Calu3 (cell line): Measurements from ENCODE around the gene POLR3A. TPM values are rescaled to one million over a fixed set of nuclear protein-coding genes. Genes with fewer than 3 reads are reported as not detected.

Experiments used
- BruUV-seq: library from RNA; stranded (reverse); fragments of 400-500 nt; replicated peaks from 2 replicates; lab custom pipeline; 2021; lab: Mats Ljungman, UMichigan
- CTCF ChIA-PET: fragments of 300-600 bp; sonication (Branson Sonifier 250); formaldehyde crosslinking; loops from one replicate; lab custom pipeline; 2022; ENCODE audit warnings: antibody characterized with exemption; lab: Charles Lee
- DNase-seq: peaks from one replicate; pipeline ENCODE4 v3.0.0; 2022
- H3K27ac Mint-ChIP-seq: one replicate; pipeline ENCODE4 v1.8.0; 2022; ENCODE audit warnings: mixed read lengths; ENCODE audit not compliant: unreplicated experiment
- H3K27me3 Mint-ChIP-seq: one replicate; pipeline ENCODE4 v1.8.0; 2022; ENCODE audit warnings: mixed read lengths; ENCODE audit not compliant: unreplicated experiment
- H3K36me3 Mint-ChIP-seq: one replicate; pipeline ENCODE4 v1.8.0; 2022; ENCODE audit warnings: mild to moderate bottlenecking, moderate library complexity, mixed read lengths; ENCODE audit not compliant: insufficient read depth, unreplicated experiment
- H3K4me1 Mint-ChIP-seq: one replicate; pipeline ENCODE4 v1.8.0; 2022; ENCODE audit warnings: mild to moderate bottlenecking, low read depth, mixed read lengths; ENCODE audit not compliant: unreplicated experiment
- H3K4me3 Mint-ChIP-seq: one replicate; pipeline ENCODE4 v1.8.0; 2022; ENCODE audit warnings: mild to moderate bottlenecking, low read depth, moderate library complexity, mixed read lengths; ENCODE audit not compliant: unreplicated experiment
- H3K9me3 Mint-ChIP-seq: one replicate; pipeline ENCODE4 v1.8.0; 2022; ENCODE audit warnings: low read depth, mixed read lengths; ENCODE audit not compliant: unreplicated experiment
- CTCF ChIP-seq: fragments of 200-600 bp; IDR thresholded peaks from one replicate; pipeline ENCODE4 v1.8.0; 2022; ENCODE audit warnings: antibody characterized with exemption; ENCODE audit not compliant: unreplicated experiment
- intact Hi-C: fragments of 100-400 bp; cut with micrococcal nuclease; formaldehyde crosslinking; loops from one replicate; pipeline ENCODE4 v1.10.0; 2022; ENCODE audit not compliant: unreplicated experiment
- total RNA-seq: library from RNA; stranded (reverse); gene quantifications from 2 replicates; pipeline ENCODE4 v1.2.3, GENCODE V29; 2022

POLR3A gene
- total RNA-seq, 1 experiment from 2014 or later: 26.6 TPM

GRCh38 chr10:78045237-78045636 is 15.9 kb upstream of the POLR3A start:
- H3K9me3 Mint-ChIP-seq: no peaks in the 10 kb centered on the region
- H3K4me3 Mint-ChIP-seq: no peak overlapping the region
- TF ChIP-seq CTCF: no peak
- CTCF ChIA-PET: no interaction called here
- H3K27me3 Mint-ChIP-seq: no peaks in the 10 kb centered on the region
- no TSS peak for BruUV-seq
- no peak for DNase-seq
- peaks cover 51% of the 10 kb centered on the region for H3K36me3 Mint-ChIP-seq
- no peak overlapping the region for H3K27ac Mint-ChIP-seq
- intact Hi-C loops: loop anchor here (10.0 kb wide), 2 partner anchors 360 to 480 kb away; no protein-coding TSS in a partner anchor
- peaks cover 11% of the 10 kb centered on the region for H3K4me1 Mint-ChIP-seq

- Mint-ChIP-seq H3K27ac (peak overlapping the region; percentile 51), H3K4me1 (peaks cover 11% of the 10 kb centered on the region), H3K9me3 (no peaks in the 10 kb centered on the region), H3K27me3 (no peaks in the 10 kb centered on the region), H3K36me3 (peaks cover 56% of the 10 kb centered on the region), H3K4me3 (no peak overlapping the region)
- intact Hi-C loops: loop anchor here (10.0 kb wide), 2 partner anchors 360 to 480 kb away; no protein-coding TSS in a partner anchor
- CTCF ChIA-PET: no interaction called here
- TF ChIP-seq CTCF: no peak
- BruUV-seq: no TSS peak
- no peak for DNase-seq
Observed at GRCh38 chr10:78044699-78045098, 15.4 kb upstream of the POLR3A start.

- no TSS peak for BruUV-seq
- intact Hi-C loops: loop anchor here (10.0 kb wide), 2 partner anchors 361 to 481 kb away; no protein-coding TSS in a partner anchor
- Mint-ChIP-seq H3K27ac (peak overlapping the region; percentile 51), H3K4me1 (peaks cover 11% of the 10 kb centered on the region), H3K27me3 (no peaks in the 10 kb centered on the region), H3K36me3 (peaks cover 61% of the 10 kb centered on the region), H3K4me3 (no peak overlapping the region), H3K9me3 (no peaks in the 10 kb centered on the region)
- DNase-seq: no peak
- TF ChIP-seq CTCF: no peak
- CTCF ChIA-PET: no interaction called here
Observed at GRCh38 chr10:78044179-78044578, 14.9 kb upstream of the POLR3A start.

GRCh38 chr10:78042752-78043104 is 13.4 kb upstream of the POLR3A start:
- CTCF ChIA-PET: interaction anchor here (1.6 kb wide), 1 partner anchor 13 kb away, joined by 4 read pairs; the partner anchor contains the start of gene POLR3A
- no peak for TF ChIP-seq CTCF
- DNase-seq: no peak
- no peaks in the 10 kb centered on the region for H3K27me3 Mint-ChIP-seq
- peaks cover 73% of the 10 kb centered on the region for H3K36me3 Mint-ChIP-seq
- H3K4me3 Mint-ChIP-seq: no peak overlapping the region
- H3K27ac Mint-ChIP-seq: peak overlapping the region; percentile 48
- no peaks in the 10 kb centered on the region for H3K9me3 Mint-ChIP-seq
- intact Hi-C loops: loop anchor here (10.0 kb wide), 2 partner anchors 362 to 482 kb away; no protein-coding TSS in a partner anchor
- BruUV-seq: no TSS peak
- H3K4me1 Mint-ChIP-seq: peaks cover 14% of the 10 kb centered on the region
